D341Med (cell line): ENCODE results near the gene RPS6KB1.
"Not testable (repeated sequence)": the region's sequence is repeated elsewhere in the genome, so short reads cannot be mapped to it uniquely, and the experiment has no call there.

Experiments used
- DNase-seq: peaks from one replicate; pipeline ENCODE4 v3.0.0; 2012; ENCODE audit warnings: low spot score

Gene RPS6KB1

GRCh38 chr17:59892924-59893675, at the start of gene RPS6KB1, which contains the start of gene TUBD1:
TSS of gene RPS6KB1 (plus strand) at chr17:59893121. CDS start at chr17:59893185, 64 bp downstream.
TSS of gene TUBD1 (minus strand) at chr17:59892943. CDS start at chr17:59891002, 1,941 bp downstream.
- DNase-seq: peak; percentile 99

DNA sequence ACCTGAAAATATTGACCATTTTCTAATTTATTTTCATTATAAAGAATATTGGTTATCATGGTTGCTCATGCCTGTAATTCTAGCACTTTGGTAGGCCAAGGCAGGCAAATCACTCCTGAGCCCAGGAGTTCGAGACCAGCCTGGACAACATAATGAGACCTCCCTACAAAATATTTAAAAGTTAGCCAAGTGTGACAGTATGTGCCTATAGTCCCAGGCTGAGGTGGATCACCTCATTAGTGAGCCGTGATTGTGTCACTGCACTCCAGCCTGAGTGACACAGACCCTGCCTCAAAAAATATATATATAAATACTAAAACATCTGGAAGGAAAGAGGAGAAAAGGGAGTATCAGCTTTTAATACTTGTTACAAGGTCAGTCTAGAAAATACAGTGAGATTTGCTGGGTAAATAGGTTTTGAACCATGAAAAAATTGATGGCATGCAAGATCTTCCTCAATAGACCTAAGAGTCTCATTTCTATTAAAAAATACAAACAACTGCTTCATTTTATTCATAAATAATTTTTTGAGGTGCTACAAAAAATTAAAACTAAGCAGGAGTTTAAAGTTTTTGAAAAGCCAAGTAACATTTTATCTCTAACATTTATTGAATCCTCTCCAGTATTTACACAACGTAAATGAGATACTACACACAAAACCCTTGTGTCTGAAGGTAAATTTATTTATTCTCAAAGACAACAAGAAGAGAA, 47.9 kb upstream of the RPS6KB1 start:
- DNase-seq: no peak

DNA sequence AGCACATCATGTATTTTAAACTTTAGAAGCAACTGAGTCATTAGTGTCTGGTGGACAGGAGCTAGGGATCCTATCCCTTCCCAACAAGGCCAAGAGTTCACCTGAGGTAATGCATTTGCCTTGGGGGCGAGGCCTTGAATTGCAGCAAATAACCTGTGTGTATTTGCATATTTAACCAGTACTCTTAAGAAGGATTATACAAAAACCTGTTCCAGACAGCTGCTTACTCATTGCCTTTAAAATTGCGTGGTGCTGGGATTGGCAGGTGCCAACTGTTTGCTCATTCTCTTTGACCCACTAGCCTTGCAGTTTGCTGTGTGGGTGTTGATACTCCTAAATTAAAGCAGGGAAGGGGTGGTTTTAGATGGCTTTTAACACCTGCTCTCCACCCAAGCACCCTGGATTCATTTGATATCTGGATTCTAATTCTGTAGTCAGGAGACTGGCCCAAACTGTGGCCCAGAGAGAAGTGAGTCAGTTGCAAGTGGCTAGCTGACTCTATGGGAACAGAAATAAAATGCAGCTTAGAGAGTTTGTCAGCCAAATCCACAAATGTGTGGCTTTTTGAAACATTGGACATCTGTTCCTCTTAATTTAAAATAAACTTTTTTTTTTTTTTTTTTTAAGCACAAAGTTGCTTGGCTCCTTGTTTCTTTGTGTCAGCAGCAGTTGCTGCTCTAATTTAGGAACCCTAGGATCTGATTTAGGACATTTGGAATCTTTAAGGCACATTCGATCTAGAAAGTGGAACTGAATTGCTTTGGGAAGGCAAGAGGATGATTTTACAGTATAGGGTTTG, 47.1 kb upstream of the RPS6KB1 start:
- peak; percentile 54 for DNase-seq

DNA sequence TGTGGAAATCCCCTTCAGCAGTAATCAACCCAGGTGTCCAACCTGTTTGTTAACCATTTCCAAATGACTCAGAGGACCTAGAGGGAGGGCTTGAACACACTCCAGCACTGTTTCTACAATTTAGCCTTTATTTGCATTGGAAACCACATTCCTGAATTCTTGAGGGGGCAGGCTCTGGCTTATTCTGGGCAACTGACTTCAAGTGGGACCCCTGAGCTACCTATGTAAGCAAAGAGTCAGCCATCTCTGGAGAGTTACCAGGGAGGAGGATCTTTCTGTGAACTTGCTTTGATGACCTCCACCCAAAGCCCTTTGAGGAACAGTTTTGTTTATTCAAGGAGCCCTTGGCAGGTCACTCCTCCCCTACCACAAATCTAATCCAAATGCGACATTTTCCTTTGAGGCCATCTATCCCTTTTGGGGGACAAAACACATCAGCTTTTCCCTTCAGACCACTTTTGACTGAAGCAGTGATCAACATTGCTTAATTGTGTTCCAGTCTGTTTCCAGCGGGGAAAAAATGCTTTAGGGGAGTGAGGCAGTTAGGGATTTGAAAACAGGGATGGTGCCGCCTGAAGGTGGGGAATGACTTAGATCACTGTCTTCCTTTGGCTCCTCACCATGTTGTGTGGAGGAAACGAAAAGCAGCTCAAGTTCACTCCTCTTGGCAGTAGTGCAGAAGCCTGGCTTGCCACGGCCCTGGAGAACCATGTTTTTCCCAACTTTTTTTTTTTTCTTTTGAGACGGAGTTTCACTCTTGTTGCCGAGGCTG, 46.3 kb upstream of the RPS6KB1 start:
- DNase-seq: no peak

- DNase-seq: no peak
These were observed 44.6 kb upstream of the RPS6KB1 start for GRCh38 chr17:59848385-59848668.

DNA sequence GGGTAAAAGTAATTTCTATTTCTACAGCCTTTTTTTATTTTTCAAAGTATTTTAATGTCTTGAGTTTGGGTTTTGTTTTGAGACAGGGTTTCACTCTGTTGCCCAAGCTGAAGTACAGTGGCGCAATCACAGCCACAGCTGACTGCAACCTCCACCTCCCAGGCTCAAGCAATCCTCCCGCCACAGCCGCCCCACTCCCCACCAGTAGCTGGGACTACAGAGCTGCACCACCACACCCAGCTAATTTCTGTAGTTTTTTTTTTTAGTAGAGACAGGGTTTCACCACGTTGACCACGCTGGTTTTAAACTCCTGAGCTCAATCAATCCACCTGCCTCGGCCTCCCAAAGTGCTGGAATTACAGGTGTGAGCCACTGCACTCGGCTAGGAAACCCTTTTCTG, 44.1 kb upstream of the RPS6KB1 start:
- DNase-seq: no peak

DNA sequence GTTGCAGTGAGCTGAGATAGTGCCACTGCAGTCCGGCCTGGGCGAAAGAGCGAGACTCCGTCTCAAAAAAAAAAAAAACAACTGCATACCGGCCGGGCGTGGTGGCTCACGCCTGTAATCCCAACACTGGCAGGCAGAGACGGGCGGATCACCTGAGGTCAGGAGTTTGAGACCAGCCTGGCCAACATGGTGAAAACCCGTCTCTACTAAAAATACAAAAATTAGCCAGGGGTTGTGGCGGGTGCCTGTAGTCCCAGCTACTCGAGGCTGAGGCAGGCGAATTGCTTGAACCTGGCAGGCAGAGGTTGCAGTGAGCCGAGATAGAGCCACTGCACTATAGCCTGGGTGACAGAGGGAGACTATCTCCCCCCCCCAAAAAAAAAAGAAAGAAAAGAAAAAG, 42.6 kb upstream of the RPS6KB1 start:
- not testable (repeated sequence) for DNase-seq

- no peak for DNase-seq
These were observed 41.2 kb upstream of the RPS6KB1 start for GRCh38 chr17:59851439-59852375.

GRCh38 chr17:59852847-59853167, 40.1 kb upstream of the RPS6KB1 start:
- DNase-seq: not testable (repeated sequence)

DNA sequence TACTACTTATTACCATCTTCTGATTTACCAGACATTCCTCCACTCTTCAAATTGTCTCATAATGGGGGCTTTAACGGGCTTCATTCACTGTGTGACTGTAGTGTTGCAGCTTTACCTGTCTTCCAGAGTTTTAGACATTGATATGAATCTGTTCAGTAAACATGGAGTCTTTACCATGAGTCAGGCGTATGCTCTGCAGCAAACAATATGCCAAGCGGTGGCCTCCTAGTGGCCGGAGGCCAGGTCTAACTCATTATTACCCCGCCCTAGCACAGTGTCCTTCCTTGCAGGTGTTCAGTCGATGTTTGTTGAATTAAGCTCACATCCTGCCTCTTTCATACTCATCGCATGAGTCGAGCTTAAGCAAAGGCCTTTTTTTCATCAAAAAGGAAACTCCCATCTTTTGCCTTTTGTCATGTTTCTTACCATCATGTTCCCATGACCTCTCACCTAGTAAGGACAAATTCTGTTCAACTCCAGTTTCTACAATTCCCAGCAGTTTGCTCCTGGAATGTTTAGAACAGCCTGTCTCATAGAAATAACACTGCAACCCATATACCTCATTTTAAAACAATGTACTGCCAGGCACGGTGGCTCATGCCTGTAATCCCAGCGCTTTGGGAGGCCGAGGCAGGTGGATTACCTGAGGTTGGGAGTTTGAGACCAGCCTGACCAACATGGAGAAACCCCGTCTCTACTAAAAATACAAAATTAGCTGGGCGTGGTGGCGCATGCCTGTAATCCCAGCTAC, 39.6 kb upstream of the RPS6KB1 start:
- peak; percentile 54 for DNase-seq

DNA sequence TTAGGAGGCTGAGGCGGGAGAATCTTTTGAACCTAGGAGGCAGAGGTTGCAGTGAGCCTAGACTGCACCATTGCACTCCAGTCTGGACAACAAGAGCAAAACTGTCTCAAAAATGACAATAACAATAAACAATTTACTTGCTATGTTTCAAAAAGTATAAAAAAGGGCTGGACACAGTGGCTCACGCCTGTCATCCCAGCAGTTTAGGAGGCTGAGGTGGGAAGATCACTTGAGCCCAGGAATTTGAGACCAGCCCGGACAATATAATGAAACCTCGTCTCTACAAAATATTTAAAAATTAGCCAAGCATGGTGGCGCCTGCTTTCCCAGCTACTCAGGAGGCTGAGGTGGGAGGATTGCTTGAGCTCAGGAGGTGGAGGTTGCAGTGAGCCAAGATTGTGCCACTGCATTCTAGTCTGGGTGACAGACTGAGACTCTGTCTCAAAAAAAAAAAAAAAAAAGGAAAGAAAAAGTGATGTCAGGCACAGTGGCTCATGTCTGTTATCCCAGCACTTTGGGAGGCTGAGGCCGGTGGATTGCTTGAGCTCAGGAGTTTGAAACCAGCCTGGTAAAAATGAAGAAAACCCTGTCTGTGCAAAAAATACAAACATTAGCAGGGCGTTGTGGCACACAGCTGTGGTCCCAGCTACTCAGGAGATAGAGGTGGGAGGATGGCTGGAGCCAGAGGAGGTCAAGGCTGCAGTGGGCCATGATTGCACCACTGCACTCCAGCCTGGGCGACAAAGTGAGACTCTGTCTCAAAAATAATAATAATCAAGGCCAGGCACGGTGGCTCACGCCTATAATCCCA, 38.8 kb upstream of the RPS6KB1 start:
- not testable (repeated sequence) for DNase-seq

GRCh38 chr17:59856859-59857794, 35.8 kb upstream of the RPS6KB1 start:
- DNase-seq: no peak

GRCh38 chr17:59858167-59858816, 34.6 kb upstream of the RPS6KB1 start:
- no peak for DNase-seq

DNA sequence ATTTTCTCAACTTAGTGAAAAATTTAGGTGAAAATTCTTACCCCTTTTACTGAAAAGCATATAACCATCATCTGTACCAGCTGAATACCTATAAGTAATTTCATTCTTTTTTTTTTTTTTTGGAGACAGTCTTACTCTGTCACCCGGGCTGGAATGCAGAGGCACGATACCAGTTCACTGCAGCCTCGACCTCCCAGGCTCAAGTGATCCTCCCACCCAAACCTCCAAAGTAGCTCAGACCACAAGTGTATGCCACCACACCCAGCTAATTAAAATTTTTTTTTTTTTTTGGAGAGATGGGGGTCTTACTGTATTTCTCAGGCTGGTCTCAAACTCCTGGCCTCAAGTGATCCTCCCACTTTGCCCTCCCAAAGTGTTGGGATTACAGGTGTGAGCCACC, 34.0 kb upstream of the RPS6KB1 start:
- no peak for DNase-seq

GRCh38 chr17:59859444-59860025, 33.4 kb upstream of the RPS6KB1 start:
- DNase-seq: no peak

DNA sequence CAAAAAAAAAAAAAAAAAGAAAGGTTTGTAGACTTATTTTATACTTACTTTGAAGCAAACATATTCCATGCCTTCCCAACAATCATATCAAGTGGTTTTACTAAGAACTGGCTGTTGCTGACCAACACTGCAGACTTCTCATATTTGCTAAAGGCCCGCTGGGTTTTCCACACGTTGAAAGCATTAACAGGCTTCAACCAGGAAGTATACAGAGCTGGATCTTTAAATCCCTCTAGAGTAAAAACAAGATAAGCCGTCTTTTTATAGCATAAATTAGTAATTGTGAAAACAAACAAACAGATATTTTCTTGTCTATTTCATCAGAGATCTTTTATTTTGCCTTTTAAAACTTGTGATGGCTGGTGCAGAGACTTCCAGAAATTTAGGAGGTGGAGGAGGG, 29.3 kb upstream of the RPS6KB1 start:
- no peak for DNase-seq

DNA sequence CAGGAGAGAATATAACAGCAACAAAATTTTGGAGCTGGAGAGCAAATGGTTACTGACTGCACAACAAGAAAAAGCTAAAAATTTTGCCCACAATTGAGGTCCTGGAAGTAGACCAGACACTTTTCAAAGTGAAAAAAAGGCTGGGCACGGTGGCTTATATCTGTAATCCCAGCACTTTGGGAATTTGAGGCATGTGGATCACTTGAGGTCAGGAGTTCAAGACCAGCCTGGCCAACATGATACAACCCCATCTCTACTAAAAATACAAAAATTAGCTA, 23.0 kb upstream of the RPS6KB1 start:
- DNase-seq: no peak

DNA sequence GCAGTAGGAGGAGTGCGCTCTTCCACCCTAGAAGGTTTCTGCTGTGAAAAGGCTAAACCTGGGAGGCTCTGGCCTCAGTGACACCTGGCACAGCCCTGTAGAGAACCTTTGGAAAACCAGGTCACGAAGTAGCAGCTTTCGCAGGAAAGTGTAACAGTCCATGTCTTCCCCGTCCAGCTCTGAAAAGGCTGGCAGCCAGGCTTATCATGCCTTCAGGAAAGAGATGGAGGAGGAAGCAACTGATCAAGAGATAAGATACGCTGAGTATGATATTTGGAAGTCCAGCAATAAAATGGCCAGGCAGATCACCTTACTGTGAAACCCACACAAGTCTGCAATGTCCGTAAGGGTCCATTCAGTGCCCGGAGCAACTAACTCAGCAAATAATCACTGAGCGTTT, 22.4 kb upstream of the RPS6KB1 start:
- no peak for DNase-seq
